Activated naive CD8-positive, alpha-beta T cell treated with anti-CD3 and anti-CD28 coated beads, Interleukin-2, amount 10 ng/mL, durations not matched to agents 7 days and 5 days (primary cell): ENCODE data around the gene CWC27. TPM values are rescaled to one million over a fixed set of nuclear protein-coding genes. Genes with fewer than 3 reads are reported as not detected.
A peak's percentile ranks its signal among the peaks of the same experiment; 100 is the strongest.

Experiments
- ATAC-seq: fragments of 150-1000 bp; cut with Tn5 transposase; one replicate; pipeline ENCODE4 v1.10.0; 2021; ENCODE audit warnings: low read depth, moderate library complexity
- POLR2A ChIA-PET: fragments of 350-600 bp; sonication (Branson Sonifier 250); formaldehyde crosslinking; loops from one replicate; lab custom pipeline; 2021; ENCODE audit warnings: antibody characterized with exemption; lab: Charles Lee
- DNase-seq: peaks from one replicate; pipeline ENCODE4 v3.0.0; 2021
- H3K27ac Mint-ChIP-seq: one replicate; pipeline ENCODE4 v1.8.0; 2022; ENCODE audit warnings: mild to moderate bottlenecking, mixed read lengths
- H3K27me3 Mint-ChIP-seq: one replicate; pipeline ENCODE4 v1.8.0; 2022; ENCODE audit warnings: mild to moderate bottlenecking, moderate library complexity, mixed read lengths
- H3K36me3 Mint-ChIP-seq: one replicate; pipeline ENCODE4 v1.8.0; 2021; ENCODE audit warnings: mild to moderate bottlenecking, mixed read lengths
- H3K4me1 Mint-ChIP-seq: one replicate; pipeline ENCODE4 v1.8.0; 2021; ENCODE audit warnings: mixed read lengths
- H3K4me3 Mint-ChIP-seq: one replicate; pipeline ENCODE4 v1.8.0; 2022; ENCODE audit warnings: mild to moderate bottlenecking, moderate library complexity, mixed read lengths
- H3K9me3 Mint-ChIP-seq: one replicate; pipeline ENCODE4 v1.8.0; 2021; ENCODE audit warnings: mixed read lengths
- total RNA-seq, 2 experiments: library from RNA; stranded (reverse); gene quantifications; one replicate each; pipeline ENCODE4 v1.2.3, GENCODE V29; 2021

Gene CWC27
- total RNA-seq, 2 experiments from 2014 or later = 20.3 to 23.0 TPM

DNA sequence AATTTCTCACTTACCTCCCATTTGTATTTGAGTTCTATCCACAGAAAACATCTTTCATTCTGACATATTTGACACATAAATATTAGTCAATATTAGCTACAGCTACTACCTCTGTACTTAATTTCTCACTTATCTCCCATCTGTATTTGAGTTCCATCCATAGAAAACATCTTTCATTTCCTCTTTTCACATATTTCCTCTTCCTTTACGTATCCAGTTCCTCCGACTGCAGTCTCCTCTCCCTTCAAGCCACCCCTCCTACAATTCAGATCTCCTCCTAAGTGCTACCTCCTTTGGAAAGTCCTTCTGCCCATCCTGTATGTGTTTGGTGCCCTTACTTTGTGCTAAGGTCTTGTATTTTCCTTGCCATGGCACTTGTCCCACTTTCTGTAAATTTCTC lies 1.8 kb upstream of the CWC27 start:
- Mint-ChIP-seq H3K4me1 (peaks cover 23% of the 10 kb centered on the region), H3K4me3 (peak overlapping the region; percentile 97), H3K36me3 (peaks cover 9% of the 10 kb centered on the region), H3K27ac (no peak overlapping the region), H3K27me3 (no peaks in the 10 kb centered on the region), H3K9me3 (no peaks in the 10 kb centered on the region)
- POLR2A ChIA-PET = no interaction called here
- no peak for ATAC-seq
- DNase-seq = no peak

GRCh38 chr5:64767959-64768357 lies 772 bp upstream of the CWC27 start:
- Mint-ChIP-seq H3K9me3 (no peaks in the 10 kb centered on the region), H3K4me3 (peak overlapping the region; percentile 97), H3K36me3 (peaks cover 9% of the 10 kb centered on the region), H3K4me1 (peaks cover 23% of the 10 kb centered on the region), H3K27me3 (no peaks in the 10 kb centered on the region), H3K27ac (peak overlapping the region; percentile 96)
- POLR2A ChIA-PET = no interaction called here
- peak; percentile 36 for DNase-seq
- ATAC-seq = peak; percentile 5

DNA sequence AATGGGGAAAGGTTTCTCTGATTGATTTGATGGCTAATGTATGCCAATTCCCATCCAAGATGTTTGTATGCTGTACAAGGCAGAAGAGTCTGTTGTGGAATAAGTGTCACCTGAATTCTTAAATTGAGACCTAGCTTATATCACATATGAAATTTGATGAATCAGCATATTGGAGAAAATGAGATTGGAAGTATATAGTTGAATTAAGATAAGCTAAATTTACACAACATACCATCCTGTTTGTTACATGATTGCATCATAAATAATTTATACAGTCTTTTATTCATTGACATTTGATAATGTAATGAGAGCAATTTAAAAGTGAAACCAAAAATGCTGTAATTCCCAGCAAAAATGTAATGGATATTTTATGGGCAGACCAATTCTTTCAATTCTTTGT lies 1.1 kb downstream of the CWC27 start:
- DNase-seq = no peak

GRCh38 chr5:64771736-64772135 lies 3.0 kb downstream of the CWC27 start:
- DNase-seq (no peak), ATAC-seq (no peak)
- no peaks in the 10 kb centered on the region for H3K27me3 Mint-ChIP-seq
- peaks cover 22% of the 10 kb centered on the region for H3K4me1 Mint-ChIP-seq
- H3K27ac Mint-ChIP-seq = no peak overlapping the region
- H3K4me3 Mint-ChIP-seq = no peak overlapping the region
- POLR2A ChIA-PET = no interaction called here
- no peaks in the 10 kb centered on the region for H3K36me3 Mint-ChIP-seq
- no peaks in the 10 kb centered on the region for H3K9me3 Mint-ChIP-seq

More for the DNA sequence above, 1.1 kb downstream of the CWC27 start:
- H3K27ac Mint-ChIP-seq = no peak overlapping the region
- POLR2A ChIA-PET = no interaction called here
- peak overlapping the region; percentile 97 for H3K4me3 Mint-ChIP-seq
- H3K9me3 Mint-ChIP-seq = no peaks in the 10 kb centered on the region
- H3K27me3 Mint-ChIP-seq = no peaks in the 10 kb centered on the region
- peaks cover 4% of the 10 kb centered on the region for H3K36me3 Mint-ChIP-seq
- ATAC-seq = no peak
- peaks cover 29% of the 10 kb centered on the region for H3K4me1 Mint-ChIP-seq

DNA sequence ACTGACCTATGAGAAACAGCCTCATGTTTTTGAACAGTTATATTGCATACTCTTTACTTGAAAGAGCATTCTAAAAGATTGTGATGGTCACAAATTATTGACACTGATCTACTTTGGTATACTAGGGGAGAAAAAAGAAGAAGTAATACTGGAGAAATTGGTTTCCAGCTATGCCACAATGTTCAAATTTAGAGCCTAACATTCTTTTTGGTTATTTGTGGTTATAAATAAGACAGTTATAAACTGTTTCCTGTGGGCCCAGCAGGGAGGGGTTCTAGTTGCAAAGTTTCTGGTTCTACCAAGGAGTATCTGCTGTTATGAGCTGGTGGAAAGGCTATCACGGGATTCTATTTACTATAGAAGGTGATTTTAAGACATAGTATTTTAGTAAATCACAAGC lies 4.8 kb downstream of the CWC27 start:
- DNase-seq (no peak), ATAC-seq (no peak)
- H3K36me3 Mint-ChIP-seq = peaks cover 1% of the 10 kb centered on the region
- no peak overlapping the region for H3K4me3 Mint-ChIP-seq
- POLR2A ChIA-PET = no interaction called here
- H3K27me3 Mint-ChIP-seq = no peaks in the 10 kb centered on the region
- no peaks in the 10 kb centered on the region for H3K9me3 Mint-ChIP-seq
- no peak overlapping the region for H3K27ac Mint-ChIP-seq
- H3K4me1 Mint-ChIP-seq = peaks cover 16% of the 10 kb centered on the region

- H3K36me3 Mint-ChIP-seq = peaks cover 11% of the 10 kb centered on the region
- POLR2A ChIA-PET = no interaction called here
Observed at GRCh38 chr5:64775291-64775690, 6.6 kb downstream of the CWC27 start.

GRCh38 chr5:64784451-64785025 lies 15.8 kb downstream of the CWC27 start:
- Mint-ChIP-seq H3K36me3 (peaks cover 15% of the 10 kb centered on the region), H3K9me3 (no peaks in the 10 kb centered on the region), H3K27me3 (no peaks in the 10 kb centered on the region), H3K27ac (no peak overlapping the region), H3K4me1 (peaks cover 6% of the 10 kb centered on the region), H3K4me3 (no peak overlapping the region)
- POLR2A ChIA-PET = no interaction called here
- ATAC-seq (no peak), DNase-seq (peak; percentile 43)

More at GRCh38 chr5:64775291-64775690, 6.6 kb downstream of the CWC27 start:
- DNase-seq = no peak
- H3K9me3 Mint-ChIP-seq = no peaks in the 10 kb centered on the region
- H3K27me3 Mint-ChIP-seq = no peaks in the 10 kb centered on the region
- no peak overlapping the region for H3K27ac Mint-ChIP-seq
- ATAC-seq = no peak
- no peak overlapping the region for H3K4me3 Mint-ChIP-seq
- peaks cover 7% of the 10 kb centered on the region for H3K4me1 Mint-ChIP-seq

DNA sequence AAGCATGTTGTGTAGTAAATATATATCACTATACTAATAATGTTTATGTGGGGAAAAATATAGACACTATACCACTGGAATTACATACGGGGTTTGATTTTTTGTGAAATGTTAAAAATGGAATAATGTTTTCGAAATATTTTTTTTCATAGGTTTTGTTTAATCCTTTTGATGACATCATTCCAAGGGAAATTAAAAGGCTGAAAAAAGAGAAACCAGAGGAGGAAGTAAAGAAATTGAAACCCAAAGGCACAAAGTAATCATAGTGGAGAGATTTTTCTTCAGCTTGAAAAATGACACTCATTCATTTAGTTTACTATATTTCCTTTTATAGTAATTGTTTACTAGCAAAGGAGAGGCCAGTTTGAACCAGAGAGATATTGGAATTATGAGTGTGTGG lies 17.6 kb downstream of the CWC27 start:
- Mint-ChIP-seq H3K4me1 (peaks cover 11% of the 10 kb centered on the region), H3K27me3 (no peaks in the 10 kb centered on the region), H3K27ac (no peak overlapping the region), H3K4me3 (no peak overlapping the region), H3K9me3 (no peaks in the 10 kb centered on the region), H3K36me3 (peaks cover 9% of the 10 kb centered on the region)
- POLR2A ChIA-PET = no interaction called here
- DNase-seq (no peak), ATAC-seq (no peak)

DNA sequence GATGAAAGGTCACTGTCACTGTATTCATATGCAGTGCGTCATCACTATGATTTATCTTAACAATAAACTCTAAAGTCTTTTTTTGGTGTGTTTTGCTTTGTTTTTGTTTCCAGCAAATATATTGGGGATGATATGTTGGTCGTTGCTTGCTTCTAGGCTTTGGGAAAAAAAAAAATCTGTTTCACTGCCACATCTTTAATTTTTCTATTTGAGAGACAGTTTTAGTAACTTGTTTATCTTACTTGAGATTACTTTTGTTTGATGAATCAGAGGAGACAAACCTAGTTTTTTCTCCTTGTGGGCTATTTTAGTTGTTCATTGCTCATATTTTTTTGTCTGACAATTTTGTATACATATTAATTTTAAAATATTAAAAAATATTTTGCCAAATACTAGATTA lies 19.4 kb downstream of the CWC27 start:
- ATAC-seq = no peak

GRCh38 chr5:64789457-64789856 lies 20.7 kb downstream of the CWC27 start:
- POLR2A ChIA-PET = no interaction called here
- DNase-seq = no peak
- no peak for ATAC-seq
- H3K9me3 Mint-ChIP-seq = no peaks in the 10 kb centered on the region
- peaks cover 10% of the 10 kb centered on the region for H3K4me1 Mint-ChIP-seq
- H3K27me3 Mint-ChIP-seq = no peaks in the 10 kb centered on the region
- H3K36me3 Mint-ChIP-seq = peaks cover 10% of the 10 kb centered on the region
- no peak overlapping the region for H3K27ac Mint-ChIP-seq
- H3K4me3 Mint-ChIP-seq = no peak overlapping the region

More for the DNA sequence above, 19.4 kb downstream of the CWC27 start:
- peaks cover 12% of the 10 kb centered on the region for H3K36me3 Mint-ChIP-seq
- no peaks in the 10 kb centered on the region for H3K27me3 Mint-ChIP-seq
- DNase-seq = no peak
- no peak overlapping the region for H3K27ac Mint-ChIP-seq
- no peak overlapping the region for H3K4me3 Mint-ChIP-seq
- H3K9me3 Mint-ChIP-seq = no peaks in the 10 kb centered on the region
- H3K4me1 Mint-ChIP-seq = peaks cover 11% of the 10 kb centered on the region
- POLR2A ChIA-PET = no interaction called here

GRCh38 chr5:64790210-64790609 lies 21.5 kb downstream of the CWC27 start:
- peaks cover 10% of the 10 kb centered on the region for H3K36me3 Mint-ChIP-seq

DNA sequence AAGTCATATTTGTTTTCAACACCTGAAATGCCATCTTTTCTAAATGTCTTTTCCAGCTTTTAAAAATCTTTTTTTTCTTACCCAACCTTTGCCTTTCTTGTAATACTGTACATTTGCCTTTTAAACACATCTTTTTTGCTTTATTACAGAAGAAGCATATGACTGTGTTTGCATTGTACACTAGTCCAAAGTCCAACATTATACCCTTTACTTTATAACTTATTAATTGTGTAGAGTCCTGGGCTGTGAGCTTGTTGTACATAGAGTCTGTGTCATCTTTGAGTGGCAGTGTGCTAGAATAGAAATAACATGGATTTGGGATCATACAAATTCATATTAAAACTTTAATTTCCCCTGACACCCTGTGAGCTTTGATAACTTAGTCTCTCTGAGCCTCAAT lies 23.7 kb downstream of the CWC27 start:
- DNase-seq = no peak
- no peak overlapping the region for H3K27ac Mint-ChIP-seq
- H3K36me3 Mint-ChIP-seq = peaks cover 6% of the 10 kb centered on the region

More at GRCh38 chr5:64790210-64790609, 21.5 kb downstream of the CWC27 start:
- no peaks in the 10 kb centered on the region for H3K27me3 Mint-ChIP-seq
- no peak overlapping the region for H3K27ac Mint-ChIP-seq
- ATAC-seq (no peak), DNase-seq (no peak)
- H3K9me3 Mint-ChIP-seq = no peaks in the 10 kb centered on the region
- no peak overlapping the region for H3K4me3 Mint-ChIP-seq
- POLR2A ChIA-PET = no interaction called here
- peaks cover 9% of the 10 kb centered on the region for H3K4me1 Mint-ChIP-seq

GRCh38 chr5:64794053-64794770 lies 25.5 kb downstream of the CWC27 start:
- Mint-ChIP-seq H3K27ac (no peak overlapping the region), H3K9me3 (no peaks in the 10 kb centered on the region), H3K36me3 (peaks cover 9% of the 10 kb centered on the region), H3K27me3 (no peaks in the 10 kb centered on the region), H3K4me1 (peaks cover 5% of the 10 kb centered on the region), H3K4me3 (no peak overlapping the region)
- no peak for ATAC-seq
- DNase-seq = no peak
- POLR2A ChIA-PET = no interaction called here

More for the DNA sequence above, 23.7 kb downstream of the CWC27 start:
- Mint-ChIP-seq H3K27me3 (no peaks in the 10 kb centered on the region), H3K4me3 (no peak overlapping the region), H3K9me3 (no peaks in the 10 kb centered on the region), H3K4me1 (peaks cover 9% of the 10 kb centered on the region)
- ATAC-seq = no peak
- POLR2A ChIA-PET = no interaction called here

DNA sequence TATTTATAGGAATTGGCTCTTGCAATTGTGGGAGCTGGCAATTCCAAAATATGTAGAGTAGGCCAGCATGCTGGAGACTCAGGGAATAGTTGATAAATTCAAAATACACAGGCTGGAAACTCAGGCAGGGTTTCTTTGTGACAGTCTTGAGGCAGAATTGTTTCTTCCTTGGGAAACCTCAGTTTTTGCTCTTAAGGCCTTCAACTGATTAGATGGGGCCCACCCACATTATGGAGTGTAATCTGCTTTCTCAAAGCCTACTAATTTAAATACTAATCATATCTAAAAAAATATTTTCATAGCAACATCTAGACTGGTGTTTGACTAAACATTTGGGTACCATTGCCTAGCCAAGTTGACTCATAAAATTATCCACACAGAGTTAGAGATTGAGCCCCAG lies 27.6 kb downstream of the CWC27 start:
- Mint-ChIP-seq H3K9me3 (no peaks in the 10 kb centered on the region), H3K4me1 (no peaks in the 10 kb centered on the region), H3K4me3 (no peak overlapping the region), H3K27ac (no peak overlapping the region), H3K27me3 (no peaks in the 10 kb centered on the region), H3K36me3 (peaks cover 10% of the 10 kb centered on the region)
- no peak for DNase-seq
- POLR2A ChIA-PET = no interaction called here
- ATAC-seq = no peak
